HPDE6-E6E7 (cell line): ENCODE data around the gene SLC26A2.
"Not testable (repeated sequence)": the region's sequence is repeated elsewhere in the genome, so short reads cannot be mapped to it uniquely, and the experiment has no call there.

Experiments
- DNase-seq: peaks from one replicate; pipeline ENCODE4 v3.0.0; 2011; ENCODE audit warnings: missing footprints; ENCODE audit errors: extremely low spot score

Gene SLC26A2

DNA sequence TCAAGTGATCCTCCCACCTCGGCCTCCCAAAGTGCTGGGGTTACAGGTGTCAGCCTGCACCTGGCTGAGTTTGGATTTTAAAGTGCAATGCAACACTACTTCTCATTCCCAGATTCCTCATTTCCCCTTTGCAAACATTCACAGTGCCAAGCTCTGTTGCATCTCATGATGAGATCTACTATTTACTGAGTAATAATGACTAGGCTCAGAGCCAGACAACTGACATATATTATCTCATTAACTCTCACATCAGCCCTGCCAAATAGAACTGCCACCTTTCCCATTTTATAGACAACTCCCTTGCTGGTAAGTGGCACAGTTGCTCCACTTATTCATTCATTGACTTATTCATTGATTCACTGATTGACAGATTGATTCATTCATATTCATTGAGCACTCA is 22.9 kb upstream of the SLC26A2 start:
- no peak for DNase-seq

DNA sequence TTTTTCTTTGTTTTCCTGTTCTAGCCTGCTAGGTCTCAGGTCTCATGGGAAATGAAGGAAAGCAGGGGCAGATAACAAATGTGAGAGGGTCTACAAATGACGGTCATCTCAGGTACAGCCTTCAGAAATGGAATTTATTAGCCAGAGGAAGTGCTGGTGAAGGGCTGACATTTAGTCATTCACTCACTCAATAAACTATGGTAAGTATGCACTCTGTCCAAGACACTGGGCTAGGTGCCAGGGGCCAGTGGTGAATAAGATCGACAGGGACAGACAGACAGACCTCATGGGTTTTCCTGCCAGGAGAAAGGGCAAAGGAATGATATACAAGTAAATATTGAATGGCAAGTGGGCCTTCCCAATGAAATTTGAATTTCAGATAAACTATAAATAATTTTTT is 22.3 kb upstream of the SLC26A2 start:
- no peak for DNase-seq

DNA sequence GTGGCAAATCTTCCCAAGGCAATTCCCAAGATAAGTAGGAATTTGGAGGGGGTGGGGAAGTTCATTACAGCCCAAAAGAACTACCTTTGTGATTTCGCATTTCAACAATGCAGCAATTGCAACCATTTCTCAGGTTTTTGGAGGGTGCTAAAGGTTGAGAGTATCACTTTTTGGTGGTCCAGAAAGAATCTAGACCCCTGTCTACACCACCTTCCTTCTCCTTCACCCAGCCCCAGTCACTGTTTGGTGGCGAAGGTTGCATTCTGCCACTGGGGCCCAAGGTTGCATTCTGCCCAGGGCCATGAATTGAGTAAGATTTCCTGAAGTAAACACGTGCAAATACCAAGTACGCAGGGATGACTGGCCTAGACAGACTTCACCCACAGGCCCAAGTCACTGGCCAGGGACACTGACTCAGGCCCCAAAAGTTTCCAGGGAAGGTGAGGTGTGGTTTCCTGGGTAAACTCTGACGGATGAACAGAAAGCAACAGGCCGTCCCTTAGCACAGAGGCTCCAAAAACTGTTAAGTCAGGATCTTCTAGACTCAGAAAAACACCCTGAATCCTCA is 21.7 kb upstream of the SLC26A2 start:
- peak; percentile 83 for DNase-seq

DNA sequence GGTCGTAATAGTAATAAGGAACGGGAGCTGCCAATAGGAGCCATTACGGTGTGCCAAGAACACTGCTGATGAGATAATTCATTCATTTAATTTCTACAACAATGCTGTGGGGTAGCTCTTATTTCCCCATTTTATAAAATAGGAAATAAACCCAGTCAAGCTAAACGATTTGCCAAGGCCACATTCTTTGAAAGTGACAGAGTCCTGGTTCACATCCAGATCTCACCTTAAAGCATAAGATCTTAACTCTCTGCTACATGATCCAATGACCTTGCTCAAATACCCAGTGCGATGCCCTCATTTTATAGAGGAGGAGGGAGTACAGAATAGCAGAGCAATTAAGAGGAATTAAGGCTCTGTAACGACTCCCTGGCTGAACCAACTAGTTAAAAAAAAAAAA is 21.0 kb upstream of the SLC26A2 start:
- no peak for DNase-seq

DNA sequence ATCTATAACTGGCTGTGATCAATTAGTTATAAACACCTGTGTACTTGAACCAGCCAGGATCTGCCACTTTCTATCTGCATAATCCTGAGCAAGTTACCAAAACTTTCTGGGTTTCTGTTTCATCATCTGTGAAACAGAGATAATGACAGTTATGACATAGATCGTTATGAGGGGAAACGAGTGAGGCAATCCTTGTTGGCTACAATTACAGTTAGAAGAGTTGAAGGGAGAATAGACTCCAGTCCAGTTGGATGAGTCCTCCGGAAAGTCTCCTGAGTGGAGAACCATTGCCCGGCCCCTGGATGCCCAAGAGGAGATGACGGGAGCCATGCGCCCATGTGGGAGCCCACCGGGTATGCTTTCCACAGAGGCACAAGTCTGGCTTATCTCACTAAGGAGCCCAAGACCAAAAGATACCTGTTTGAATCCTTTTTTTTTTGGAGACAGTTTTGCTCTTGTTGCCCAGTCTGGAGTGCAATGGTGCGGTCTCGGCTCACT is 20.4 kb upstream of the SLC26A2 start:
- DNase-seq = no peak

DNA sequence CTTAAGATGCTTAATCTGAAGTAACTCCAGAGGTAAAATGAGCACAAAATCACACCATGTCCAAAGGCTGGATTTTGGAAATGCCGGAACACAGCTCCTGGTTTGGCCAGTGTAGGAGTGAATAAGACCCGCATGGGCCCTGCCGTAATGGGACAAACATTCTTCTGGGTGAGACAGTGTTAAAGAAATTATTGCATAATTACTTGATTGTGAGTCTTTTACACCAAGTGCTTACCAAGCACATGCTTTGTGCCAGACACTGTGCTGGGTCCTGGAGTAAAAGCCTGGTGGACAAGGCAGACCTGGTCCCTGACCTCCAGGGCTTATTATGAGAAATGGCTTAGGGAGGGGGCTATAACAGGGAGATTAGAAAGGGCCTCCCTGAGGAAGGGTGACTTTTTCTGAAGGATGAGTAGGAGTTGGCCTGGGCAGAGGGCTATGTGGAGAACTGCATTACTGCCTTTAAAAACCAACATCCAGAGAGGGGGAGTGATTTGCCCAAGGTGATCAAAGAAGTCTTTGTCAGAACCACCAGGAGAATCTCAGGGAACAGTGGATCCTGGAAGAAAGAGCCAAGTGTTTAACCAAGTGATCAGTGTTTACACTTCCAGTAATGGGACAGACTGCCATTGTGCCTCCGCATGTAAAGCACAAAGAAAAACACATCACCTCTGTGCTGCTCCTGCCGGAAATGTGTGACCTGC is 19.5 kb upstream of the SLC26A2 start:
- no peak for DNase-seq

DNA sequence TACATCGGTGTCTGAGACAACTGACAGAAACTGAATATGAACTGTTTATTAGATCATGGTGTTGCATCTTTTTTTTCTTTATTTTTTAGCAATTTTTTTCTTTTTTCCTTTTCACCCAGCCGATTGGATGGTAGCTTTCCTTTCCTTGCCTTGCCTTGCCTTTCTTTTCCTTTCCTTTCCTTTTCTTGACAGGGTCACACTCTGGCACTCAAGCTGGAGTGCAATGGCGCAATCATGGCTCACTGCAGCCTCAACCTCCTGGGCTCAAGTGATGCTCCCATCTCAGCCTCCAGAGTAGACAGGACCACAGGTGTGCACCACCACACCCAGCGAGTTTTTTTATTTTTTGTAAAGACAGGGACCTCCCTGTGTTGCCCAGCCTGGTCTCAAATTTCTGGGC is 18.8 kb upstream of the SLC26A2 start:
- no peak for DNase-seq

DNA sequence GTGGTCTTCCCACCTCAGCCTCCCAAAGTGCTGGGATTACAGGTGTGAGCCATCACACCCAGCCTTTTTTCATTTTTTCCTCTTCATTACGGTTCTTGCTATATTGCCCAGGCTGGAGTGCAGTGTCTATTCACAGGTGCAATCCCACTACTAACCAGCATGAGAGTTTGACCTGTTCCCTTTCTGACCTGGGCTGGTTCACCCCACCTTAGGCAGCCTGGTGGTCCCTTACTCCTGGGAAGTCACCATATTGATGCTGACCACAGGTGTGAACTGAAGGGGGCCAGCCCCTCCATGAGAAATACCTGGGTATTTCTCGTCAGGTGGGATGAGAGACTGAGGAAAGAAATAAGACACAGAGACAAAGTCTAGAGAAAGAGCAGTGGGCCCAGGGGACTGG is 18.4 kb upstream of the SLC26A2 start:
- DNase-seq = no peak

DNA sequence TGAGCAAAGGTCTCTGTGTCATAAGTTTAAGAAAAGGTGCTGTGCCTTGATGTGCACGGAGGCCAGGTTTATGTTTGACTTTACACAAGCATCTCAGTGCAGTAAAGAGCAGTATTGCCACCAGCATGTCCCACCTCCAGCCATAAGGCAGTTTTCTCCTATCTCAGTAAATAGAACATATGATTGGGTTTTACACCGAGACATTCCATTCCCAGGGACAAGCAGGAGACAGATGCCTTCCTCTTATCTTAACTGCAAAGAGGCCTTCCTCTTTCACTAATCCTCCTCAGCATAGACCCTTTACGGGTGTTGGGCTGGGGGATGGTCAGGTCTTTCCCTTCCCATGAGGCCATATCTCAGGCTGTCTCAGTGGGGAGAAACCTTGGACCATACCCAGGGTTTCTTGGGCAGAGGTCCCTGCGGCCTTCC is 17.8 kb upstream of the SLC26A2 start:
- not testable (repeated sequence) for DNase-seq

DNA sequence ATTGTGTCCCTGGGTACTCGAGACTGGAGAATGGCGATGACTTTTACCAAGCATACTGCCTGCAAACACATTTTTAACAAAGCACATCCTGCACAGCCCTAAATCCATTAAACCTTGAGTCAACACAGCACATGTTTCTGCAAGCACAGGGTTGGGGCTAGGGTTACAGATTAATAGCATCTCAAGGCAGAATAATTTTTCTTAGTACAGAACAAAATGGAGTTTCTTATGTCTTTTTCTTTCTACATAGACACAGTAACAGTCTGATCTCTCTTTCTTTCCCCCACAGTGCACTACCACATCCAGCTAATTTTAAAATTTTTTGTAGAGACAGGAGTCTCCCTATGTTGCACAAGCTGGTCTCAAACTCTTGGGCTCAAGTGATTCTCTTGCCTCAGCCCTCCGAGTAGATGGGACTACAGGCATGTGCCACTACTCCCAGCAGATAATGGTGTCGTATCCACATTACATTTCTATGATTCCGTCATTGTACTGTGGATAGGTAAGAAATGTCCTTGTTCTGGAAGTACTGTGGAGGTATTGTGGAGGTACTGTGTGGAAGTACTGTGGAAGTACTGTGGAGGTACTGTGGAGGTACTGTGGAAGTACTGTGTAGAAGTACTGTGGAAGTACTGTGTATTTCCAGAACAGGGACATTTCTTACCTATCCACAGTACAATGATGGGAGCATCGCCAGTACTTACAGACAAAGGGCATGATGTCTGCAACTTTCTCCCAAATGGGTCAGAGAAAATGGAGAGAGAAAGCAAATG is 17.2 kb upstream of the SLC26A2 start:
- not testable (repeated sequence) for DNase-seq

DNA sequence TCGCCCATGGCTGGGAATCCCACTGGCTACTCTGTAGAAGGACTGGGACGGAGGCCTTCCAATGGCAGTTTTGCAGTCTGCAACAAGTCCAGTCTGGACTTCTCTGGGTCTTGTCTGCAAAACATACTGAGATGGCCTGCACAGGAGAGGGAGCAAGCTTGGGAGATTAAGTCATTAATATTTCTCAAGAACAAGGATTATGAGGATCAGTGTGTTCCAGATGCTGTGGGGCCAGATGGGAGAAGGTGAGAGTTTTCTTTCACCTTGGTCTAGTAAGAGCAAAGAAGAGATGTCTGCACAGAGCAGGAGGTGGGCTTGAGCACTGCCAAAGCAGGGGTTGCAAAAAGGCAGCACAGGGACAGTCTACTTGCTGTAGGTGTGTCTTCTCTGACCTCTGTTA is 15.9 kb upstream of the SLC26A2 start, which contains the start of gene PDE6A:
Gene PDE6A (minus strand): TSS at position 128 of the 400 bp plus-strand sequence. CDS start 120 bp downstream, at position 8.
- DNase-seq = no peak

DNA sequence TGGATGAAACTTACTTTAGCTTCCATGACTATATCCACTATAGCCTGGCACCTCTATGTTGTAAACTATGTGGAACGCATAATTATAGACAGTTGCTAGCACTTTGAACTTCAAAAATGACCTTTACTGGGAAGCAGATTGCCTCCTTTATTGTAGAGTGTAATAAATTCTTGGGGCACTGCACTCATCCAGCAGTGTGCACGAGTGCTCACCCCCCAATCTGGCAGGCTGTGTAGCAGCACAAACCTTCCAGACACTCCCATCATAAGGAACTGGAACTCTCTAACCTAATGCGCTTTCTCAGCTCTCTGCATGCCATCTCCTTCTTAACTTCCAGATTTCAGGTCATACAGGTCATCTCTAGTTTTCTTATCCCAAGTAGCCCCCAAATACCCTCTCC is 14.4 kb upstream of the SLC26A2 start:
- no peak for DNase-seq

DNA sequence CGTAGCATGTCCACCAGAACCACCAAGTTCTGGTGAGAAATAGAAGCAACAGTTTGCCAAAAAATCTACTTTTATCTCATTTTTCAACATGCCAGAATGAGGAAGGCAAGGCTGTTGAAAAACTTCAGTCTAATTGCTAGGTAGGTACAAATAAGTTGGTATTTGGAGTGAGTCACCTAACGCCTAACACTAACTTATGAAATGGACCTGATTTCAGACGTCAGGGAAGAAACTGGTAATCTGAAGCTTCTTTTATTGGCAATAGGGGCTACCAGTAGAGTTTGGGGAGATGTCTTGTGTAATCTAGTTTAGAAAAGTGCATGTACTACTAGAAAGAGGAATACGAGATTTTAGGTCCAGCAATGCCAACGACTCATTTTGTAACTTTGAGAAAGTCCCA is 11.6 kb upstream of the SLC26A2 start:
- DNase-seq = no peak

DNA sequence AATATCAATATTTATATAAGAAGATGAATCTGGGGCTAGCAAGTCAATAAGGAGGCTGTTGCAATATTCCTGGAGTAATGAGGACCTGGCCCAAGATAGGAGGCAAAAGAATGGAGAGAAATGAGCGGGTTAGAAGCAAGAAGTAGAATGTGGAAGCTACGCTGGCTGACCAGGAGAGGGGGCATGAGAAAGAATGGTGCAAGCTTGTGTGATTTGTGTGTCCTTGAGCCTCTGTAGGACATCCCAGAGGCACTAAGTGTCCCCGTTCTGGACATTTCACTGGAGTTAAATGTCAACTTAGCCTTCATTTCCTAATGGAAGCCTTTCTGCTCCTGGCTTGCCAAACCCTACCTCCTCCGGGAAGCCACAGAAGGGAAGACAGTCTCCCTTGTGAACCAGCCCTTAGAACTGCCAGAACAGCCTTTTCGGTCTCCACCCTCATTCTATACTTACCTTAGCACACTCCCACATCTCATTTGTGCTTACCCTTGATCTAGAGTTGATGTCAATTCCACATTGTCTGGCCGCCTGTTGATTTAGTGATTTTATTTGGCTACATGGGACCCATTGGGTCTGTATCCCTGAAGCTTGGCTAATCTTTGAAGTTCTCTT is 9.3 kb upstream of the SLC26A2 start:
- DNase-seq = no peak

DNA sequence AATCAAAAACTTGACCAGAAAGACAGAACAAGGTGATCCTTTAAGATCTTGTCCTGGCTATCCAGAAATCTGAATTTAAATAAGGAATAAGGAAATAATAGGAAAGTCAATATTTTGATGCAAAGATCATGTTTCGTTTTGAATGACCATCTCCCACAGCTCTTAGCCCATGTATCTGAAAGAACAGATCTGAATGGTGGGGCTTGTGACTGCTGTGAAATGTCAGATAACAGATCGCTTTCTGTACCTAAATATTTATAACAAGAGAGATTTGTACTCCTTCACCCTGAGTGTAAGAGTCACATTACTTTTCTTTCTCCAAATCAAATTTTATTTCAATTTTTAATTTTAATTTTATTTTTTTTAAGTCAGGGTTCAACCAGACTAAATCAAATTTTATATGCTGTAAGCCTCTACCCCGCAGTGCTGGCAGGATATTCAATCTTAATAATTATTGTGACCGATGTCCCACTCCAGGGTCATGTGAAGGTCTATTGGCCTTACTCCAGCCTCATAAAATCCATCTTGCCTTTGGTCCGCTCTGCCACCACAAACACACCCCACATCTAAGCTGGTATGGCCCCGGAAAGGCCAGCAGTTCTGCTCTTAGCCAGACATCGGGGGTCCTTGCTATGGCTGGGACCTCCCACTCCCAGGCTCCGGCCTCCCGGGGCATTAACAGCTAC is 7.0 kb upstream of the SLC26A2 start:
- no peak for DNase-seq

DNA sequence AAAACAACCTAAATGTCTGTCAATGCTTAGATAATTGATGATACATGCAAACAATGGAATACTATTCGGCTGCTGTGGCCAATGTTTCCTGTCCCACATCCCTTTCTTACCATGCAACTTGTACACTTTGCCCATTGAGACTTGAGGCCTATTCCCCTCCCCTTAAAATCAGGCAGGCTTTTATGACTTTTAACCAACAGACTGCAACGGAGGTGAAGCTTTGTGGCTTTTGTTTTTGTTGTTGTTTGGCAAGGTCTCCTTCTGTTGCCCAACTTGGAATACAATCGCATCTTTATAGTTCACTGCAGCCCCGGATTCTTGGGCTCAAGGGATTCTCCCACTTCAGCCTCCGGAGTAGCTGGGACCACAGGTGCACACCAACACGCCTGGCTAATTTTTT is 5.8 kb upstream of the SLC26A2 start:
- DNase-seq = no peak

DNA sequence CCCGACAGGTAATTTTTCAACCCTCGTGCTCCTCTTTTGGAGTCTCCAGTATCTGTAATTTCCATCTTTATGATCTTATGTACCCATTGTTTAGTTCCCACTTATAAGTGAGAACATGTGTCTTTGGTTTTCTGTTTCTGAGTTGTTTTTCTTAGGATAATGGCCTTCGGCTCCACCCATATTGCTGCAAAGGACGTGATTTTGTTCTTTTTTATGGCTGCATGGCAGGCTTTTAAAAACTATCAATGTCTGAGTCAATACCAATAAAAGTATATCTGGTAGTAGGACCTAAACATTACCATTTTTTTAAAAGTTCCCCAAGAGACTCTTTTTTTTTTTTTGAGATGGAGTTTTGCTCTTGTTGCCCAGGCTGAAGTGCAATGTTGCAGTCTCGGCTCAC is 3.9 kb upstream of the SLC26A2 start:
- no peak for DNase-seq

DNA sequence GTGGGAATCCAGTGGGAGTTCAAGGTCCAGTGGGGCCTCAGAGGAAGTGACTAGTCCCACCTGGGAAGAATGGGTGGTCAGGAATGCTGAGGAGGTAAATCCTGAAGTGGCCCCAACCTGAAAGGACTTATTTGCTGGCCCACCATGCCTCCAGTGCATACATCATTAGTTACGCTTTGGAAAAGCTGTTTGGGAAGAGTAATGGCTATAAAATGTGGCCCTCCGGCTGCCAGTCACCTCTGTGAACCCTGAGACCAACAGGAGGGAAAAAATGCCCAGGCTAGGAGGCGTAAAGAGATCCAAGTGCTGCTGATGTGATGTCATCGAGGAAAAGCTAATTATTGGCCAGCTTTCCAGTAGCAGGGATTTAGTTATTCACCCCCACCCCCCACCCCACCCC is 2.7 kb upstream of the SLC26A2 start:
- no peak for DNase-seq

DNA sequence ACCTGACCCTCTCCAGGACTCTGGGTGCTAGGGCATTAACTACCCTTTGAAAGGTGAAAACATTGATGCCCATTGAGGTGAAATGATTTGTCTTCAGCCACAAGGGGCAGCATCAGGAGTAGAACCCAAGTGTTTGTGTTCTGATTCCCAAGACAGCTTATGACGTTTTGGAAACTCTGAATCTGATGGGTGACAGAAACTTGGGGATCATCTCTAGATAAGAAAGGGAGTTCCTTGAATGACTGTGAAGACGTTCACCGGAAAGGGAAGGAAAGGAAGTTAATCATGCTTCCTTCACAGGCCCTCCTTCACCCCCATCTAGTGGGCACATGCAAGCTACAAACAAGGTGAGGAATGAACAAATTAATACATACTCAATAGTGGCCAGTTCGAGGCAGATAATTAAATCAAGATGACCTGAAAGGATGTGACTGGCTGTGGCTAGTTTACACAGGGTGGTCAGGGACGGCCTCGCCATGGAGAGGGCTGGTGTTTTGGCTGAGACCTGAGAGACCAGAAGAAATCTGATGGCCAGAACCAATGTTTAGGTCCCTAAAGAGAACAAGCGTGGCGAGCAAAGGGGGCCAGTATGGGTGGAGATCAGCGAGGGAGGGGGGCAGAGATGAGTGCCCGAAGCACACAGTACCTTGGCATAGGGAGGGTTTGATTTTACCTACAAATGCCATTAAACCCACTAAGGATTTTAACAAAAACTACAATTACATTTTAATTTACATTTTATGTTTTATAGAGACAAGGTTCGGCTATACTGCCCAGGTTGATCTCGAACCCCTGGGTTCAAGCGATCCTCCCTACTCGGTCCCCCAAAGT is 937 bp upstream of the SLC26A2 start:
- DNase-seq = no peak

DNA sequence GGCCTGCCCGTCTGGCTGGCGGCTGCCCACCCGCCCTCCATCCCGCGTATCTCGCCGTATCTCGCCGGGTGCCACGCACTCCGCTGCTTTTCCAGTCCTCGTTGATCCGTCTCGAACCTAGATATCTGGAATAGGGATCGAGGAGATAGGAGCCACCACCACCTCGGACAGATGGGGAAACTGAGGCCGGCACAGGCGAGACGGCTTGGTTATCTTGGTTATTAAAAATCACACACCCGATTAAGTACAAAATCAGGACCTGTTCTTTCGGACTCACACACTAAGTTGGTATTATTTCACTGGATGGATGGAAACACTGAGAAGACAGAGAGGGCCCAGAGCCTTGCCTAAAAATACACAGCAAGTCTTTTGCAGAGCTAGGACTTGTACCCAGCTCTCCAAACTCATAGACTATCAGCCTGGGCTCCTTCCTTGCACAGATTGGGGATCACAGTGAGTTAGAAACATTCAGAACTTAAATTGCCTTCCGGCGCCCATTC is 678 bp downstream of the SLC26A2 start:
- DNase-seq = no peak

DNA sequence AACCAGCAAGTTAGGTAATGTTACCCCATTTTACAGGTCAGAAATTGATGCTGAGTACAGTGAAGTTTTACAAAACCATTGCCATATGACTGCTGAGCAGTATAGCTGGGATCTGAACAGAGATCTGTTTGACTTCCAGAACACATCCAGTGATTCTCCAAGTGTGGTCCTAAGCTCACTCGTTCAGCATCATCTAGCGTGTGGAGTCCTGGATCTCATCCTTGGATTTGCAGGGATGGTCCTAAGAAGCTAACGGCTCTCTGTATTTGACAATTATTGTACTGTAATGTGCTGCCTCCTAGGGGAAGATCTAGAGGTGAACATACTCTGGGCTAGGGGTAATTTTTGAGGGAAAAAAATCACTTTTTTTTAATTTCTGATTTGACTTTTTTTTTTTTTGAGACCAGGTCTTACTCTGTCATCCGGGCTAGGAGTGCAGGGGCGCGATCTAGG is 1.4 kb downstream of the SLC26A2 start:
- DNase-seq = peak; percentile 41
